Fibroblast of the aortic adventitia (primary cell): ENCODE data around the gene CTAG1A. TPM values are rescaled to one million over a fixed set of nuclear protein-coding genes. Genes with fewer than 3 reads are reported as not detected.
"Not testable (repeated sequence)": the region's sequence is repeated elsewhere in the genome, so short reads cannot be mapped to it uniquely, and the experiment has no call there.

Source experiments
- DNase-seq: peaks from one replicate; pipeline ENCODE4 v3.0.0-alpha.2; 2010; ENCODE audit warnings: low read depth
- H3K4me3 ChIP-seq: 2 replicates; pipeline ENCODE4 v1.5.1; 2011; ENCODE audit warnings: low read depth, mild to moderate bottlenecking, control low read depth, low read length, moderate library complexity
- total RNA-seq: library from RNA; depleted of rRNA; stranded (reverse); fragments of >200 nt; gene quantifications from 2 replicates; pipeline ENCODE4 v1.2.3, GENCODE V29; 2012; ENCODE audit warnings: low replicate concordance
- TF ChIP-seq, protein P1 (sequence below): IDR thresholded peaks from 2 replicates; pipeline ENCODE4 v1.5.1; 2011; ENCODE audit warnings: mild to moderate bottlenecking, low read length, control low read depth, inconsistent platforms; ENCODE audit not compliant: insufficient read depth

CTAG1A gene
- total RNA-seq, 1 donor = not detected

DNA sequence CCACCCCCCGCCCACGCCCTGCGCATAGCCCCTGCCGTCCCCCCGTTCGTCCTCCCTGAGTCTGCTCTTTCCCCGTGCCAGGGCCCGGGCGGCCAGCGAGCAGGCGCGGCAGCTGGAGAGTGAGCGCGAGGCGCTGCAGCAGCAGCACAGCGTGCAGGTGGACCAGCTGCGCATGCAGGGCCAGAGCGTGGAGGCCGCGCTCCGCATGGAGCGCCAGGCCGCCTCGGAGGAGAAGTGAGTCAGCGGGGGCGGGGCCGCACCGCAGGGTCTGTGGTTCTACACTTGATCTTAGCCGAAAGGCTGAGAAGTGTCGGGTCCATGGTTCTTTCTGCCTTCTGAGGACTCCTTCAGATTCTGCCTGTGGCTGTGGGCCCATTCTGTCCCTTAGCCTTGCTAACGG, 24.6 kb upstream of the CTAG1A start:
- not testable (repeated sequence) for DNase-seq, H3K4me3 ChIP-seq

DNA sequence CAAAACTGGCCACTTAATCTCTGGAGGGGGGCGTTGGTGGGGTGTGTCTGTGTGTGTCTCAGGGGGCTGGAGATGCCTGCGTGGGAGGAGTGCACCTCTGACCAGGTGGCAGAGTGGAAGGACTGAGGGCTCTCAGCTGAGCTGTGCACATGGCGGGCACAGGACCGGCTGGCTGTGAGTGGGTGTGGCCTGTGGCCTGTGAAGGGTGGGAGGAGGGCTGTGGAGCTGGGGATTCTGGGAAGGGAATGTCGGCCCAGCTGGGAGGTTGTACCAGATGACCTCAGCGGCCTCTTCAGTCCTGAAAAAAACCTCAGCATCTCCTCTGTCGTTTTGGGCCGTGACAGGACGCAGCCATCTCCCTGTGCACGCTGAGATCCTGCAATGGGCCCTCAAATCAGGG, 22.6 kb upstream of the CTAG1A start:
- not testable (repeated sequence) for DNase-seq, H3K4me3 ChIP-seq

DNA sequence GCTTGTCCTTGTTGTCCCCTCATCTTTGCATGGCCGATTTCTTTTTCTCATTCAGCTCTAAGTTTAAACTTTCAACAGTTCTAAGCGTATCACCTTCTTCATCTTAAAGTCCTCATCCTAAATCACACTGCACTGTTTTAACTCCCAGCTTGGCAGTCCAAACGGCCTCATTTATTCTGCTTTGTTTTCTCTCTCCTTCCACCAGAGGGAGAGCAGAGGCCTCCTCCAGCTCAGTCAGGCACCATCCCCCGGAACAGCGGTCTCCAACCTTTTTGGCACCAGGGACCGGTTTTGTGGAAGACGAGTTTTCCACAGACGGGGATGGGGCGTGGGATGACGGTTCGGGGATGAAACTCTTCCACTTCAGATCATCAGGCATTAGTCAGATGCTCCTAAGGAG, 14.6 kb upstream of the CTAG1A start:
- H3K4me3 ChIP-seq, DNase-seq: not testable (repeated sequence)

DNA sequence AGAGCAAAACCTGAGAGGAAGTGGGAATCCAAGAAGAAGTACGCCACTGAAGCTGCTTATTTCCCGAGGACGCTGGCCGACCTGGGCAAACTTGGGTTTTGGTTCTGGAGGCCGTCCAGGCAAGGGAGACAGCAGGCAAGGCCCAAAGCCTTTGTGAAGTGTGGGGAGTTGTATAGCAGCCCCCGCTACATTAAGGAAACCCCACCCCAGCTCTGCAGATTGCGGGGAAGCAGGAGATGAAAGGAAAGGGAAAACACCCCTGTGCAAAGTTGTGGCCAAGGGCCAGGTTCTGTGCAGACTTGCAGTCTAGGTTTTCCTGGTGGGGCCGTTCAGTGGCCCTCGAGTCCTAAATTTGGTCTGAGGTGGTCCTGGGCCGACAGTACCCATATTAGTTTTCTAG, 11.9 kb upstream of the CTAG1A start:
- not testable (repeated sequence) for H3K4me3 ChIP-seq, DNase-seq

DNA sequence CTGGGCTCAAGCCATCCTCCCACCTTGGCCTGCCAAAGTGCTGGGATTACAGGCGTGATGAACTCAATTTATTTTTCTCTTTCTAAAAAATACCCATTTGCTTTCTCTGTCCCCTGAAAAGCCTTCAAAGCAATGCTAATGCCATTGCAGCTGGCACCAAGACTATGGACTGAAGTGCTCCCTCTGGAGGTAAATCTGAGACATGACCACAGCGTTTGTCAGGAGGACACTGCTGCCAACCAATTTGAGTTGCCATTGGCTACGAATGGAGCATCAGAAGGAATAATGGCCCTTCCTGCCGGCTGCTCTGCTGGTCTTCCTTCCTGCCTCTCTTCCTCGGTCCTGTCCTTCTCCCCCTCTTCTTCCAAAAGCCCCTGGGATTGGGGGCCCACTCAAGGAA, 9.9 kb upstream of the CTAG1A start:
- not testable (repeated sequence) for DNase-seq, H3K4me3 ChIP-seq

DNA sequence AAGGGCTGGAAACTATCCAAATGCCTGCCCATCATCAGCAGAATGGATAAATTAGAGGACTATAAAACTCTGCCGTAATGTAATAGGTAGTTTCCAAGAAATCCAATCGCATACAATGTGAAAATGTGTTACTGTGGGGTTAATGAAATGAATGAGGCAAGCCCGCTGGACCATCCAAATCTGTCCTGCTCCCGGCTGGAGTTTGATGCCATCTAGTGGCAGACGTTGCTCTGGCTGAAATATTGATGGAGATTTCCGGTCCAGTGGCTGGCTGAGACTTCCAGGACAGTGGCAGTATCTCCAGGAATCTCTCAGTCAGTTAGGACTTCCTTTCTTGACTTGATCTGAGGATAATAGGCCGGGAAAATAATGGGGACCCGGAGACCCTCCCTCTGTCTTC, 1.9 kb upstream of the CTAG1A start:
- not testable (repeated sequence) for H3K4me3 ChIP-seq, DNase-seq

DNA sequence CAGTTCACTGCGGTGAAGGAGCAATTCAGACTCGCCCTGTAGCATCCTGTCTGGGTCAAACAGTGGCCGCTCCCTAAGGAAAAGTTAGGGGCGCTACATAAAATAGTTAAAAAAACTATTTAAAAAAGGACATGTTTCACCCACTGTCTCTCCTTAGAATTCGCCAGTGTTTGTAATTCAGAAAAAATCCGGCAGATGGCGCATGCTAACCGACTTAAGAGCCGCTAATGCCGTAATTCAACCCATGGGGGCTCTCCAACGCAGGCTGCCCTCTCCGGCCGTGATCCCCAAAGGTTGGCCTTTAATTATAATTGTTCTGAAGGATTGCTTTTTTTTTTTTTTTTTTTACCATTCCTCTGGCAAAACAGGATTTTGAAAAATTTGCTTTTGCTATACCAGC, 5.5 kb downstream of the CTAG1A start:
- not testable (repeated sequence) for H3K4me3 ChIP-seq, DNase-seq

DNA sequence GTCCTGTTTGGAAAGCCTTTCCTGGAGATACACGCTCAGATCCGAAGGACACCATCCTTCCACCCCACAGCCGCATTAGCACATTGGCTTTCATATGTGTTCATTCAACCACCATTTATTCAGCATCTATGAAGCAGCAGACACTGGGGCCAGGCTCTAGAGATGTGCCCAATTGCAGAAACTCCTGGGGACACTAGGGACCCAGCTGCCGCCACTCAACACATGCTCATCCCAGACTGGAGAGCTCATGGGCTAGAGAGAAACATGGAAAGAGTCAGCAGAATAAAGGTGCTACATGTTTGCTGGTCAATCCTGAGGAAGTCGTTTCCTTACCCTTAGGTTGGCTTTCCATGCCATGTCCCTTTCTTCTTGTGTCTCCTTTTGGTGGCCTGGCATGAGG, 7.6 kb downstream of the CTAG1A start:
- DNase-seq = no peak
- no peak overlapping the region for H3K4me3 ChIP-seq
- TF ChIP-seq, protein P1, sequence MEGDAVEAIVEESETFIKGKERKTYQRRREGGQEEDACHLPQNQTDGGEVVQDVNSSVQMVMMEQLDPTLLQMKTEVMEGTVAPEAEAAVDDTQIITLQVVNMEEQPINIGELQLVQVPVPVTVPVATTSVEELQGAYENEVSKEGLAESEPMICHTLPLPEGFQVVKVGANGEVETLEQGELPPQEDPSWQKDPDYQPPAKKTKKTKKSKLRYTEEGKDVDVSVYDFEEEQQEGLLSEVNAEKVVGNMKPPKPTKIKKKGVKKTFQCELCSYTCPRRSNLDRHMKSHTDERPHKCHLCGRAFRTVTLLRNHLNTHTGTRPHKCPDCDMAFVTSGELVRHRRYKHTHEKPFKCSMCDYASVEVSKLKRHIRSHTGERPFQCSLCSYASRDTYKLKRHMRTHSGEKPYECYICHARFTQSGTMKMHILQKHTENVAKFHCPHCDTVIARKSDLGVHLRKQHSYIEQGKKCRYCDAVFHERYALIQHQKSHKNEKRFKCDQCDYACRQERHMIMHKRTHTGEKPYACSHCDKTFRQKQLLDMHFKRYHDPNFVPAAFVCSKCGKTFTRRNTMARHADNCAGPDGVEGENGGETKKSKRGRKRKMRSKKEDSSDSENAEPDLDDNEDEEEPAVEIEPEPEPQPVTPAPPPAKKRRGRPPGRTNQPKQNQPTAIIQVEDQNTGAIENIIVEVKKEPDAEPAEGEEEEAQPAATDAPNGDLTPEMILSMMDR = no peak

DNA sequence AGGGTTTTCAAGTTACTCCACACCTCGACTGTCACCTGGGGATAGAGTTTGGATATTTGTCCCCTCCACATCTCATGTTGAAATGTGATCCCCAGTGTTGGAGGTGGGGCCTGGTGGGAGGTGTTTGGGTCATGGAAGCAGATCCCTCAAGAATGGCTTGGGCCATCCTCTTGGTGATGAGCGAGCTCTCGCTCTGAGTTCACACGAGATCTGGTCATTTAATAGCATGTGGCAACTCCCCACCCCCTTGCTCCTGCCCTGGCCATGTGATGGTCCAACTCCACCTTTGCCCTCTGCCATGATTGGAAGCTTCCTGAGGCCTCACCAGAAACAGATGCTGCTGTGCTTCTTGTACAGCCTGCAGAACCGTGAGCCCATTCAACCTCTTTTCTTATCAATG, 8.3 kb downstream of the CTAG1A start:
- no peak for DNase-seq
- TF ChIP-seq, protein P1 = no peak
- H3K4me3 ChIP-seq = no peak overlapping the region

DNA sequence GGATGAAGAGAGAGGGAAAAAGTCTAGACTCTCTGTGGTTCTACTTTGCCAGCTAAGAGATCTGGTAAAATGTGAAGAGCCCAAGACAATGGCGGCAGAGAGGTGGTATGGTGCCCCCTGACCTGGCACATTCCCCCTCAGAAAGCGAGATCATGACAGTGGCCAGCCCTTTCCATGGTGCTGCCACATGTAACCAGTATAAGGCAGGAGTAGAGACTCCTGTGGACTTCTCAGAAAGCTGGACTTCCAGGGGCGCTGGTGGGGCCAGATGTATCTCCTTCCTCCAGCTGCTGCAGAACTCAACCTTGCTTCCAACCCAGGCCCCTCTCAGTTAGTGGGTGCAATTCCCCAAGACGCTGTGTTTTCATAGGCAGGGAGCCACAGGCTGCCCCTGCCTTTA, 9.6 kb downstream of the CTAG1A start:
- DNase-seq = no peak
- no peak overlapping the region for H3K4me3 ChIP-seq
- TF ChIP-seq, protein P1 = no peak

DNA sequence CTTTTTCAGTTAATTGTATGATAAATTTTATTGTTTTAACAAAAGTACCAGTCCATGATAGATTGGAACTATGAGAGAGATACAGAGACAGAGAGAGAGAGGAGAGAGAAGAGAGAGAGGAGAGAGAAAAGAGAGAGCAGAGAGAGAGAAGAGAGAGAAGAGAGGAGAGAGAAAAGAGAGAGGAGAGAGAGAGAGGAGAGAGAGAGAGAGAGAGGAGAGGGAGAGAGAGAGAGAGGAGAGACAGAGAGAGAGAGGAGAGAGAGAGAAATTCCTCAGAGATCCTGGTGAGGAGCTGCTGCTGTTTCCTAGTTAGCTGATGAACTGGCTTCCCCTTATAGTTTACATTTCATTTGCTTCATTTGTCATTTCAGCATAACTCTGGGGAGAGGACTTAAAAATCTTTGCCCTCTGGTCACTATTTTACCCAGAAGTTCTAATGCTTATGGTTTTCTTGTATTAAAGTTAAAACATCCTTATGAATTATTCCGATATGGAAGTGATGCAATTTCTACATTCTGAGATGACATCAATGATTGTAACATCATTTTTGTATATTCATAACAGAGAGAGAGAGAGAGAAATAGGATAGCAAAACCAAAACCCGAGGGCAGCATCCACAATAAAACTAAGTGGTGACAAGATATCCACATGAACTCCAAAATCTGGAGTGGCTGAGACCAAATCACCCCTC, 10.8 kb downstream of the CTAG1A start:
- peak; percentile 15 for DNase-seq
- no peak overlapping the region for H3K4me3 ChIP-seq
- TF ChIP-seq, protein P1 = no peak
